Duodenal mucosa (tissue), 2 donors: ENCODE measurements around the gene CDC45.

Experiments used
- H3K27ac ChIP-seq: one replicate; pipeline ENCODE4 v1.7.0; 2013; ENCODE audit warnings: low read depth, low read length
- H3K27me3 ChIP-seq, 2 donors: one replicate each; pipeline ENCODE4 v1.7.0; 2013; ENCODE audit warnings: low read length in 2 of 2, control low read depth in 1 of 2; ENCODE audit not compliant: insufficient read depth in 2 of 2, control insufficient read depth in 1 of 2
- H3K36me3 ChIP-seq, 2 donors: one replicate each; pipeline ENCODE4 v1.7.0; 2013; ENCODE audit warnings: low read length in 2 of 2, control low read depth in 1 of 2; ENCODE audit not compliant: insufficient read depth in 2 of 2, control insufficient read depth in 1 of 2
- H3K4me1 ChIP-seq, 2 donors: one replicate each; pipeline ENCODE4 v1.7.0; 2013; ENCODE audit warnings: low read length in 2 of 2, control low read depth in 1 of 2; ENCODE audit not compliant: insufficient read depth in 2 of 2, control insufficient read depth in 1 of 2
- H3K4me3 ChIP-seq, 2 donors: one replicate each; pipeline ENCODE4 v1.7.0; 2013; ENCODE audit warnings: low read length in 2 of 2, low read depth in 1 of 2
- H3K9ac ChIP-seq, 2 donors: one replicate each; pipeline ENCODE4 v1.7.0; 2013; ENCODE audit warnings: low read length in 2 of 2, low read depth in 1 of 2
- H3K9me3 ChIP-seq, 2 donors: one replicate each; pipeline ENCODE4 v1.7.0; 2013; ENCODE audit warnings: low read length in 2 of 2, control low read depth in 1 of 2; ENCODE audit not compliant: control insufficient read depth in 1 of 2

Gene CDC45

DNA sequence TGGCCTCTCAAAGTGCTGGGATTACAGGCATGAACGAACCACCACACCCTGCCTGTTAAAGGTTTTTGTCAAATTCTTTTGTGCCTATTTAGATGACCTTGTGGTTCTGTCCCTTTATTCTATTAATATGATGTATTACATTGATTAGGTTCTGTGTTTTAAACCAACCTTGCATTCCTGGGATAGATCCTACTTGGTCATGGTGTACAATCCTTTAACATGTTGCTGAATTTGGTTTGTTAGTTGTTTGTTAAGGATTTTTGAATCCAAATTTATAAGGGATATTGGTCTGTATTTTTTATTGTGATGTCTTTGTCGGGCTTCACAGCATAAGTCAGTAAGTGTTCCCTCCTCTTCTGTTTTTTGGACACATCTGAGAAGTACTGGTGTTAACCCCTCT lies 73.5 kb downstream of the CDC45 start:
- no peaks in the 10 kb centered on the region for H3K9me3 ChIP-seq
- H3K27ac ChIP-seq = no peak overlapping the region

DNA sequence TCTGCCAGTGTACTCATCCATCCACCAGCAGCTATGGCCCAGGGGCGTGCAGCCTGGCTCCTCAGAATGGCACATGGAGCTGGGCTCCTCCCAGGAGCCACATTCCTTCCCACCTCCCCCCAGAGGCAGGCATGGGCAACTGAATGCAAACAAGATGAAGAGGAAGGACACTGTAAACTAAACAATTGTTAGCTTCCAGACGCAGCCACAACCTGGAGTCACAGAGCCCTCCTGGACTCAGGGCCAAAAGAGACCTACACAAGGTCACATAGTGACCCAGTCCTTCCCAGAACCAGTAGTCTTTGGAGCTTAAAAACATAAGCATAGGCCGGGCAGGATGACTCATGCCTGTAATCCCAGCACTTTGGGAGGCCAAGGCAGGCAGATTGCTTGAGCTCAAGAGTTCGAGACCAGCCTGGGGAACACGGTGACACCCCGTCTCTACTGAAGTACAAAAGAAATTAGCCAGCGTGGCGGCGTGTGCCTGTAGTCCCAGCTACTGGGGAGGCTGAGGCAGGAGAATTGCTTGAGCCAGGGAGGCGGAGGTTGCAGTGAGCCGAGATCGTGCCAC lies 75.2 kb downstream of the CDC45 start:
- no peaks in the 10 kb centered on the region for H3K36me3 ChIP-seq
- no peaks in the 10 kb centered on the region for H3K27me3 ChIP-seq
- H3K9me3 ChIP-seq = no peaks in the 10 kb centered on the region
- no peak overlapping the region for H3K27ac ChIP-seq
- H3K4me1 ChIP-seq = no peaks in the 10 kb centered on the region
- no peak overlapping the region for H3K9ac ChIP-seq
- no peak overlapping the region for H3K4me3 ChIP-seq

More for the DNA sequence above, 73.5 kb downstream of the CDC45 start:
- H3K4me1 ChIP-seq = no peaks in the 10 kb centered on the region
- H3K36me3 ChIP-seq = no peaks in the 10 kb centered on the region
- no peak overlapping the region for H3K9ac ChIP-seq
- H3K4me3 ChIP-seq = no peak overlapping the region
- H3K27me3 ChIP-seq = no peaks in the 10 kb centered on the region

DNA sequence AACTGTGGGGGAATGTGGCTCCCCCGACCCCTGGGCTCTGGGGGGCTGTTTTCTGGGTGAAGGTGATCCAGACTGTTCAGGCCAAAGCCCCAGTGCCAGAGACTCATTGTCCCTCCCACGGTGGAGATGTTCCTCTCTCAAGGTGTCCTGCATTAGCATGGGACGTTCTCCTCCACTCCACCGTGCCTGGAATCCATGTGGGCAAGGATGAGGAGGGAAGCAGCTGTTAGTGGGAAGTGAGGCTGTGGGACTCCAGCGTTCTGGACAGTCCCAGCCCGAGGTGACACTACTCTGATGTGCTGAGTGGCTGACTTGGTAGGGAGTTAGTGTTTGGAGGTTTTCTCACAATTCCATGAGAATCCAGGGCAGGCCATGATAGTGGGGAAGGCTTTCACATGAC lies 75.9 kb downstream of the CDC45 start:
- Histone ChIP-seq H3K36me3 (no peaks in the 10 kb centered on the region), H3K27ac (no peak overlapping the region)

DNA sequence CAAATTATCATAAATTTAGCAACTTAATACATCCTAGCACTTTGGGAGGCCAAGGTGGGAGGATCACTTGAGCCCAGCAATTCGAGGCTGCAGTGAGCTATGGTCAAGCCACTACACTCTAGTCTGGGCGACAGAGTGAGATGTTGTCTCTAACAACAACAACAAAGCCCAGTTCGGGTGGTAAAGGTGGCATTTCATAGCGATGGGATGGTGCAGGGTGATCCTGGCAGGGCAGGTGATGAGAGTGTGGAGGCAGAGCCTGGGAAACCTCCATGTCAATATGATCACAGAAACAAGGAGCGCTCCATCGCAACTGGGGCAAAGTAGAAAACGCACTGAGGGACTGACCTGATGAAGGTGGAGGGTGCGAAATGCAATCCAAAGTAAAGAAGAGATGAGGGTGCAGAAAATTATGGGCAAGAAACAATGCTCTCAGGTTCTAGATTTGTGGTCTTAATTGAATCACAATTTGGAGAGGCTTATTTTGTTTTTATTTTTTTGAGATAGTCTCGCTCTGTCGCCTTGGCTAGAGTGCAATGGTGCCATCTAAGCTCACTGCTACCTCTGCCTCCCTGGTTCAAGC lies 77.3 kb downstream of the CDC45 start:
- H3K27ac ChIP-seq = no peak overlapping the region
- H3K36me3 ChIP-seq = no peaks in the 10 kb centered on the region
- no peaks in the 10 kb centered on the region for H3K9me3 ChIP-seq
- no peaks in the 10 kb centered on the region for H3K27me3 ChIP-seq
- no peak overlapping the region for H3K4me3 ChIP-seq
- H3K4me1 ChIP-seq = no peaks in the 10 kb centered on the region
- no peak overlapping the region for H3K9ac ChIP-seq

More for the DNA sequence above, 75.9 kb downstream of the CDC45 start:
- Histone ChIP-seq H3K9me3 (no peaks in the 10 kb centered on the region), H3K27me3 (no peaks in the 10 kb centered on the region), H3K9ac (no peak overlapping the region), H3K4me3 (no peak overlapping the region), H3K4me1 (no peaks in the 10 kb centered on the region)

DNA sequence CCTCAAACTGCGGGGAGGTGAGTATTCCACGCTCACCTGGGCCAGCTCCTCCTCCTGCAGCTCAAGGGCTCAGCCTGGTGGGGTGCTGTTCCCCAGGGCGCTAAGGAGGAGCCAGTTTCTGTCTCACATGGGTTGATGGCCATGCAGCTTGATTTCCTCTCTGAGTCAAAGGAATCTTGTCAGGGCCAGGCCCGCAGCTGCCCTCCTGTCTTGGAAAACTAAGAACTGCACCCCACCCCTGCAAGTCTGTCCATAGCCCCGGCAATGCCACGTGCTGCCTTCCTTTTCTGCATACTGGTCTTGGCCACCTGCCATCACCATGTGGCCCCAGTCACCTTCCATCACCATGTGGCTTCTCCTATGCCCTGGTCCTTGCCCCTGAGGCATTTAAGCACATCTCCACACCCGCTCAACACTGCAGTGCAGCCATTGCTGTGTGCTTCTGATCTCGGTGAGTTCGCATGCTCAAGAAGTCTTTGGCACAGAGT lies 79.6 kb downstream of the CDC45 start:
- no peaks in the 10 kb centered on the region for H3K9me3 ChIP-seq
- no peak overlapping the region for H3K4me3 ChIP-seq
- no peaks in the 10 kb centered on the region for H3K36me3 ChIP-seq
- no peaks in the 10 kb centered on the region for H3K4me1 ChIP-seq
- no peak overlapping the region for H3K27ac ChIP-seq
- H3K27me3 ChIP-seq = no peaks in the 10 kb centered on the region
- H3K9ac ChIP-seq = no peak overlapping the region

DNA sequence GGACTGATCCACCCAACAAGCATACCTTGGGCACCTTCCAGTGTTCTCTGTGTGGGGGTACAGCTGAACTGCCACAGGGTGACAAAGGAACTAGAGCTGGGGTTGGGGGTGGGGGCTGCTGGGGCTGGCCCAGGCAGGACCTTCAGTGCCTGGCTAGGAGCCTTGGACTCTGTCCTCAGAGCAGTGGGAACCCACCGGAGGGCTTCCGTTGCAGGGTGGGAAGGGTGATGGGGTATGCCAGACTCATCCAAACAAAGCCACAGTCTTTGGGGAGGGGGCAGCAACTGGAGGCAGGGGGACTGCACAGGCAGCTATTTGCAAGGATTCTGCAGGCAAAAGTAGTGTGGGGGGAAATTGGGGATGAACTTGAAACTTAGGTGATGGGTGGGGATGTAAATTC lies 80.2 kb downstream of the CDC45 start:
- Histone ChIP-seq H3K9me3 (no peaks in the 10 kb centered on the region), H3K36me3 (no peaks in the 10 kb centered on the region), H3K4me3 (no peak overlapping the region), H3K27ac (no peak overlapping the region), H3K27me3 (no peaks in the 10 kb centered on the region), H3K4me1 (no peaks in the 10 kb centered on the region), H3K9ac (no peak overlapping the region)

DNA sequence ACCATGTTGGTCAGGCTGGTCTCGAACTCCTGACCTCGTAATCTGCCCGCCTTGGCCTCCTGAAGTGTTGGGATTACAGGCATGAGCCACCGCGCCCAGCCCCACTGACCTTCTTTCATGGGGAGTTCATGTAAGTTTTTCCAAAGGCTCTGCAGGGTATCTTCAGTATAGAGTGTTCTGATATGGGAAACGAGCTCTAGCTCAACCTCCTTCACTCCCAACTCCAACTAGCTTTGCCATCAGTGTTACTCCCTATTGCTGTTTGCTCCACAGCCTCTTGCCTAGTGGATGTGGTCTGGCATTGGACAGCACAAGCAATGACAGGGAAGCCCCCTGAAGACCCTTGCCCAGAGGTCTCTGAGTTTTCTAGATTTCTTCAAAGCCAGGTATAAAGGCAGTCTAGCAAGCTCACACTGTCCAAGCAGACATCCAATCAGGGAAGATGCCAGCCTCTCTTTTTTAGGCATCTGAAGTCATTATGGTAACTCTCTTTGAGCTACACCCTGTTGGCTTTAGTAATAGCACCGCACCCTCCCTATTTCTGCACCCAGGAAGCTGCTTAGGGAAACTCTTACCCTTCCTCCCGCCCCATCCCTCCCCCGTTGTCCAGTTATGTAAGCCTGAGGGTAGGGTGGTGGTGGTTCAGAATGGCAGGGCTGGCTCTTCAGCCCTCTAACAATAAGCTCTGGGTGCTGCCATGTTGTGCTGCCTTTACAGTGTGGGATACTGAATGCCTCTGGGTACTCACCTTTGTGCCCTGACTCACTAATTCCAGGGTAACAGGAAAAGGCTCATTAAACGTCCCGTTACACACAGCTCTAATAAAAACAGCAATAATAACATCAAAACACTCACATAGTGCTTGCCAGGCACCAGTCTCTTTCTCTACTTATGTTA lies 85.9 kb downstream of the CDC45 start:
- no peaks in the 10 kb centered on the region for H3K27me3 ChIP-seq
- H3K4me1 ChIP-seq = peaks cover 0 to 10% of the 10 kb centered on the region in 2 donors
- no peak overlapping the region for H3K4me3 ChIP-seq
- H3K27ac ChIP-seq = no peak overlapping the region
- no peak overlapping the region for H3K9ac ChIP-seq
- no peaks in the 10 kb centered on the region for H3K9me3 ChIP-seq
- H3K36me3 ChIP-seq = no peaks in the 10 kb centered on the region

DNA sequence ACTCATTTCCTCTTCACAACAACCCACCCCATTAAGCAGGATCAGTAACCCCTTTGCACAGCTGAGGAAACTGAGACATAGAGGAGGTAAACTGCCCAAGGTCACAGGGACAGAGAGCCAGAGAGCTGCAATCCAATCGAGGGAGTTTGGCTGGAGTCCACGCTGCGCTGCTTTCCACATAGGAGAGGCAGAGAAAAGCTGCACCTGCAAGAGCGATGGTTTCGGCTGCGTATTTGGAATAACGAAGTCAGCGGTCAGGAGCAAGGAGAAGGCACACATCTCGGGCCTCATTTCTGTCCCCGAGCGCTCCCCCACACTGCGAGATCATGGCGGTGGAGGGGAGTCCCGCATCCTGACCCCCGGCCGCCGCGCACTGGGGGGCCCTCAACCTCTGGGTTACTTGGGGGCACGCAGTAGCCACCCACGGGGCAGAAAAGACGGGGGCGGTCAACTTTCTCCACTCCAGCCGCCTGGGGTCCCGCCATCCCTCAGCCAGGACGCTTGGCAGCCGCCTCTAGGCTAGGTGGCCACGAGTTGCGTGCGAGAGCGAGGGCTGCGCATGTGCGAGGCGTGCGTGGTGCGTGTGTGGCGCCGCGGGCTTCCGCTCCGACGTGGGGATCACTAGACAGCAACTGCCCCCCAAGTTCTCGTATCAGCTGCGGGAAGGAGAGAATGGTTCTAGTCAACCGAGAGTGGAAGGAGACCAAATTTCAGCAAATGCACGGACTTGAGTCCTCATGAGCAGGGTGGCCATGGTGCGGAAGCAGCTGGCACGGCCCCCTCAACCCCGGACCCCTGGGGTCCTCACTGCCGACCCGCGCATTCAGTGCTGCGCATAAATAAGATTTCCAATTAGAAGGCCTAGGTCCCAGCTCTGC lies 86.8 kb downstream of the CDC45 start:
- Histone ChIP-seq H3K4me1 (peaks cover 0 to 10% of the 10 kb centered on the region in 2 donors), H3K9ac (no peak overlapping the region), H3K4me3 (no peak overlapping the region), H3K36me3 (no peaks in the 10 kb centered on the region), H3K27ac (no peak overlapping the region), H3K9me3 (no peaks in the 10 kb centered on the region), H3K27me3 (no peaks in the 10 kb centered on the region)

DNA sequence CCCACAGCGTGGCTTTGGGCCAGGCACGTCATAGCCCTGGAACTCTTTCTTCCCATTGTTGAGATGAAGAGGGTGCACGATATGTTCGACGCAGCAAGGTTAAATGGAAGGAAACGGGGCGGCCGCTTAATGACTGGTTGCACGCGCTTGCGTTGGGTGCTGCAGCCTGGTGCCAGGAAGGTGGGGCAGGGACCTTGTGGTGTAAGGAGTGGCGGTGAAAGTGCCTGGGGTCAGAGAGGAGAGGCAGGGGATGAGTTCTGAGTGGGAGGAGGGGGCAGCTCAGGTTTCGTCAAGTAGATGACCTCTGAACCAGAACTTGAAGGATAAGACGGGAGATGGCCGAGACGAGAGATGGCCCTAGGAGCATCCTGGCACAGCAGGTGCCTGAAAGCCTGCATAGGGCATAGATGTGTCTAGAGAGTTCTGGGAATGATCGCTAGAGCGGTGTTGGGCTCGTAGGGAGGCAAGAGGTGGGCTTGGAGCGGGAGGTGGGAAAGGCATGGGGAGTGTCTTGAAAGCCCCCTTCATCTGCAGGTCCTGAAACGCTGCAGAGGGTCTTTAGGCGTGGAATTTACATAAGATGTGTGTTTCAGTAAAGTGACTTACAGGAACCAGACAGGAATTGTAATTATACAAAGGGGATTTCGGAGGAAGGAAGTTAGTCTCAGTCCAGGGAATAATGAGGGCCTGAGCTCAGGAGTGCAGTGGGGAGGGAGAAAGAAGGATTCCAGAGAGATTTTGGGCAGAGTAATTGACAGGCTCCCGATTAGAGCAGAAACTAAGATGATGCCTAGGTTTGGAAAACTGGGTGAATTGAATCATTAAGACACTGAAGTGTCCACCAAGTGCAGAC lies 87.7 kb downstream of the CDC45 start:
- Histone ChIP-seq H3K27ac (no peak overlapping the region), H3K4me3 (no peak overlapping the region), H3K4me1 (peaks cover 0 to 10% of the 10 kb centered on the region in 2 donors), H3K27me3 (no peaks in the 10 kb centered on the region), H3K36me3 (no peaks in the 10 kb centered on the region), H3K9me3 (no peaks in the 10 kb centered on the region), H3K9ac (no peak overlapping the region)
